ENCODE measurements around the gene CLDN1. TPM values are rescaled to one million over a fixed set of nuclear protein-coding genes. Genes with fewer than 3 reads are reported as not detected.

Gene CLDN1
- total and polyA plus RNA-seq, 2 of the 8 experiments (the other 6 are each of a cell fraction or from before 2014, with no cell fraction given) = 3.1 to 6.1 TPM

DNA sequence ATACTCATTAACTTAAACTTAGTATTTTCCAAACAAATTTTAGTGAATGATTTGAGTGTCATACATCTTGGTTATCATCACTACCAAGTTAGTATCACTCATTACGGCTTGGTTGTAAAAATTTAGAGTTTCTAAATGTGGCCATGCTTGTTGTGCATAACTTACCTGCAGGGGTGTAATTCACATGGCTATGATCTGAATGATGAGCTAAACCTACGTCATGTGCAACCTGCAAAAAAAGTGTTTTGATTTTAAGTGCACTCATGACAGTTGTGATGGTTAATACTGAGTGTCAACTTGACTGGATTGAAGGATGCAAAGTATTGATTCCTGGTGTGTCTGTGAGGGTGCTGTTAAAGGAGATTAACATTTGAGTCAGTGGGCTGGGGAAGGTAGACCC is 48.1 kb upstream of the CLDN1 start:
- TF ChIP-seq RXRA (IDR thresholded peaks at IDR 0.05; ENCODE audit: insufficient read depth, low read depth, low read length) (no peak), EGR1 (IDR thresholded peaks at IDR 0.05; ENCODE audit: borderline replicate concordance, low read depth, low read length) (no peak), RAD21 (IDR thresholded peaks at IDR 0.05 in 1 of 2, conservative IDR thresholded peaks at IDR 0.05 in 1 of 2; ENCODE audit: low read depth in 2 of 2, low read length in 2 of 2) (no peak)
- Histone ChIP-seq H3K9ac (replicated peaks in 1 of 4; ENCODE audit: extremely low read depth in 1 of 4, low read depth in 3 of 4, low read length in 3 of 4) (no peak overlapping the region), H2BK5ac (ENCODE audit: low read depth, low read length) (no peak overlapping the region), H4K8ac (ENCODE audit: extremely low read depth, insufficient read depth, low read length) (no peak overlapping the region), H2BK120ac (replicated peaks; ENCODE audit: low read depth, low read length) (no peak overlapping the region), H4K91ac (replicated peaks; ENCODE audit: insufficient read length, low read length) (no peak overlapping the region), H3K14ac (ENCODE audit: insufficient read length) (no peak overlapping the region), H3K4me1 (replicated peaks in 1 of 4; ENCODE audit: control insufficient read depth in 3 of 4, insufficient read depth in 4 of 4, low read length in 3 of 4) (no peaks in the 10 kb centered on the region; a peak in 2 of 7 replicates), H3K23me2 (ENCODE audit: low read depth, low read length) (no peaks in the 10 kb centered on the region; the same call in 1 of the 2 replicates), H3K27ac (ENCODE audit: low read depth, low read length) (no peak overlapping the region), H4K20me1 (replicated peaks in 1 of 2; ENCODE audit: control insufficient read depth in 1 of 2, insufficient read depth in 2 of 2, low read length in 2 of 2) (no peaks in the 10 kb centered on the region), H3K4ac (replicated peaks; ENCODE audit: insufficient read length, low read depth, low read length) (no peak overlapping the region), H3K56ac (replicated peaks; ENCODE audit: insufficient read length, low read depth, low read length) (no peak overlapping the region), H4K5ac (ENCODE audit: insufficient read length, low read depth, low read length) (no peak overlapping the region), H3K4me3 (ENCODE audit: extremely low read depth in 1 of 4, insufficient read depth in 2 of 4, low read depth in 3 of 4, low read length in 4 of 4) (no peak overlapping the region), H3K9me3 (ENCODE audit: insufficient read depth in 2 of 2, low read depth in 1 of 2, low read length in 1 of 2) (no peaks in the 10 kb centered on the region), H3K23ac (ENCODE audit: insufficient read length) (no peak overlapping the region), H2AFZ (ENCODE audit: low read length) (no peak overlapping the region), H2BK15ac (ENCODE audit: low read length) (no peak overlapping the region), H3K79me2 (ENCODE audit: control insufficient read depth in 1 of 2, insufficient read depth in 2 of 2, low read length in 2 of 2) (no peaks in the 10 kb centered on the region), H3K36me3 (ENCODE audit: control insufficient read depth in 2 of 4, insufficient read depth in 4 of 4, low read length in 3 of 4) (no peaks in the 10 kb centered on the region), H2BK12ac (ENCODE audit: low read depth, low read length) (no peak overlapping the region), H2BK20ac (ENCODE audit: low read length) (no peak overlapping the region), H2AK5ac (ENCODE audit: low read depth, low read length) (no peak overlapping the region), H3K4me2 (ENCODE audit: insufficient read depth in 1 of 2, low read depth in 2 of 2, low read length in 2 of 2) (no peak overlapping the region), H3K18ac (ENCODE audit: extremely low read depth, low read length) (no peak overlapping the region), H3K79me1 (ENCODE audit: low read depth, low read length) (no peaks in the 10 kb centered on the region), H3K27me3 (replicated peaks in 1 of 4; ENCODE audit: control insufficient read depth in 3 of 4, extremely low read depth in 1 of 4, insufficient read depth in 3 of 4, low read length in 3 of 4) (no peaks in the 10 kb centered on the region)
- POLR2A ChIA-PET (ENCODE audit: partially characterized antibody) = no interaction called here
- CTCF ChIA-PET (ENCODE audit: partially characterized antibody) = no interaction called here
- no peak for FAIRE-seq
- 90% methylated on average over 2 of the region's 2 CpGs; no CpG with 5 or more reads in 1 of the 2 experiments for WGBS, 2 experiments (ENCODE audit: extremely low coverage in 1 of 2, insufficient coverage in 1 of 2, insufficient read length in 1 of 2, insufficient replicate concordance in 2 of 2, low coverage in 1 of 2, low lambda C conversion rate in 2 of 2, missing lambda C conversion rate in 1 of 2)
- DNase-seq (ENCODE audit: low read depth in 1 of 2, low spot score in 2 of 2) = no peak

All from H1 (cell line).